Mesenteric fat pad (tissue), 1 donor: ENCODE measurements around the gene ARL6IP5. TPM values are rescaled to one million over a fixed set of nuclear protein-coding genes. Genes with fewer than 3 reads are reported as not detected.

ENCODE experiments used
- microRNA-seq: library from miRNA; unstranded; fragments of <30 nt; microRNA quantifications from one replicate; pipeline ENCODE4 v1.2.0, GENCODE V29; 2020; ENCODE audit warnings: borderline number of aligned reads
- total RNA-seq: library from RNA; stranded (reverse); fragmentation: NEBNext Ultra II Directional; extraction: Animal tissue kit (Norgen Biotek cat#: 25700); gene quantifications from one replicate; pipeline ENCODE4 v1.2.1, GENCODE V29; 2021
- donor health status: DM: yes; HTN: yes; CAD: no.

ARL6IP5 gene
- total RNA-seq, 1 donor from 2014 or later, result 200 TPM

Small RNA genes within 50 kb of the gene (microRNA-seq; reads per million reads assigned to microRNA genes)
- gene MIR3136, result not detected

Other genes with a start within 250 kb of the ARL6IP5 start
- not detected for gene TAFA4, start 152.4 kb upstream of the ARL6IP5 start, total RNA-seq
- 37.9 TPM for gene EOGT, start 71.3 kb upstream of the ARL6IP5 start, total RNA-seq
- gene TMF1, start 32.6 kb upstream of the ARL6IP5 start, total RNA-seq, result 32.9 TPM
- 54.3 TPM for gene UBA3, start 4.6 kb upstream of the ARL6IP5 start, total RNA-seq
- gene LMOD3, start 37.7 kb downstream of the ARL6IP5 start, total RNA-seq, result 0.10 TPM